ENCODE measurements around the gene ZBTB1. TPM values are rescaled to one million over a fixed set of nuclear protein-coding genes. Genes with fewer than 3 reads are reported as not detected.
A peak's percentile ranks its signal among the peaks of the same experiment; 100 is the strongest.

Gene ZBTB1
- 10 to 100 TPM; 34.7 to 34.8 TPM for total RNA-seq
- long read RNA-seq, donor 1, partial matches to known transcripts = 8 of 15 reads
- long read RNA-seq, donor 1, other reads (novel, unspliced or antisense) = 7 of 15 reads
- long read RNA-seq, donor 2, partial matches to known transcripts = 9 of 12 reads
- long read RNA-seq, donor 2, other reads (novel, unspliced or antisense) = 3 of 12 reads

GRCh38 chr14:64504310-64504896 is at the start of gene ZBTB1:
Gene ZBTB1 (plus strand): TSS chr14:64504770. CDS start chr14:64521505, 16,735 bp downstream.
- peak; percentile 96 for DNase-seq (ENCODE audit: low spot score)
- intact Hi-C loops (cut with DNase I) = no loop called here

DNA sequence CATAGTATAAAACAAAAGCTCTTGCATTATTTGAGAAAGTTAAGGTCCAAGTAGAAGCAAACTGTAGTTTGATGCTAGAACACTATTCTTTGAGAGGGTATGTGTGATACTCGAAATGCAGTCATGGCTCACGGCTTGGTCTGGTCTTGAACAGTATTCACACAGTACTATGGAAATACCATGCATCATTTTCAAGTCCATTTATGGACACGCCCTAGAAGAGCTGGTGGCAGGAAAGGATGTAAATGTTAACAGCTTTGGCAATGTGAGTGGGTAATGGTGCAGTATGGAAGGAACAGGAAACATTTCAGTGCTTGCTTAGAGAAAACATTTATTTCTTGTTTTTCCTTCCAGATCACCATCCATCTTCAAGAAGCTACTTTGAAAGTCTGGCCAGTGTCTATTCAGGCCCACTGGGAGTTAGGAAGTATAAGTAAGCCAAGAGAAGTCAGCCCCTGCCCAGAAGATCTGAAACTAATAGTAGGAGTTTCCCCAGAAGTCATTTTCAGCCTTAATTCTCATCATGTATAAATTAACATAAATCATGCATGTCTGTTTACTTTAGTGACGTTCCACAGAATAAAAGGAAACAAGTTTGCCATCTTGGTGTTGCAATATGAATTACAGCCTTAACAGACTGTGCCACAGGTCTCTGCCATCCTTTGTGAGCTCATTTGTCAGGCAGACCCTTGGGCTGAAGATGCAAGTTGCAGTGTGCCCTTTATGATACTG is 45.0 kb upstream of the ZBTB1 start:
- intact Hi-C loops (cut with DNase I) = loop anchor here in 1 of 2 donors (10.0 kb wide), 1 partner anchor 115 kb away; no protein-coding TSS in a partner anchor
- no peak for DNase-seq (ENCODE audit: low spot score)

DNA sequence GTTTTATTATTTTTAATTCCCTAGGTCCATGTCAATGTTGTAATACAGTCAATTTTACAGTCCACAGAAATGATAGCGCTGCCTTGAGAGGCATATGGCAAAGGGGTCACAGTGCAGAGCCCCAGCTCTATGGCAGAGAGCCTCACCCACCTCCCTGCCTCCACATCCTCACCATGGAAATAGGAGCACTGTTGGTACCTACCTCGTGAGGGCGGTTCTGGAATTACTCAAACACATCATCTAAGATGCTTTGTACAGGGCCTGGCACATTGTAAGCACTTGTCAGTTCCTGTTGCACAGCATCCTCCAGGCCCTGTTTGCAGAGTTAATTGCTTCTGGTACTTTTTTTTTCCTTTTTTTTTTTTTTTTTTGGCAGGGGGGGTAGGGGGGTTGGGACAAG is 43.3 kb upstream of the ZBTB1 start:
- DNase-seq (ENCODE audit: low spot score) = no peak
- intact Hi-C loops (cut with DNase I) = loop anchor here in 1 of 2 donors (10.0 kb wide), 1 partner anchor 116 kb away; no protein-coding TSS in a partner anchor

DNA sequence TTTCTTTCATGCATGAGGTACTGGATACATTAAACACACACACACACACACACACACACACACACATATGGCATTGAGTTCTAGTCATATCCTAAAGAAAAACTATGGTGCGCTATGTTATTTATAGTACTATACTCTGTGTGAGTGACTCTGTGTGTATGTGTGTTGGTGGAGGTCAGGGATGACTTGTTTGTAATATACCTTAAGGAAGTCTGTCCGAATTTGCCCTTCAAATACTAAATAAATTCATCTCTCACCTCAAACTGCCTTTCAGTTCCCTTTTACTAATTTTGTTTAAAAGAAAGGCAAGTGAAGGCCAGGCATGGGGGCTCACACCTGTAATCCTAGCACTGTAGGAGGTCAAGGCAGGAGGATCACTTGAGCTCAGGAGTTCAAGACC is 41.4 kb upstream of the ZBTB1 start:
- intact Hi-C loops (cut with DNase I) = loop anchor here in 1 of 2 donors (10.0 kb wide), 1 partner anchor 118 kb away; no protein-coding TSS in a partner anchor
- no peak for DNase-seq (ENCODE audit: low spot score)

- intact Hi-C loops (cut with DNase I) = loop anchor here in 1 of 2 donors (10.0 kb wide), 1 partner anchor 119 kb away; no protein-coding TSS in a partner anchor
Observed at GRCh38 chr14:64463873-64464272, 40.7 kb upstream of the ZBTB1 start.

DNA sequence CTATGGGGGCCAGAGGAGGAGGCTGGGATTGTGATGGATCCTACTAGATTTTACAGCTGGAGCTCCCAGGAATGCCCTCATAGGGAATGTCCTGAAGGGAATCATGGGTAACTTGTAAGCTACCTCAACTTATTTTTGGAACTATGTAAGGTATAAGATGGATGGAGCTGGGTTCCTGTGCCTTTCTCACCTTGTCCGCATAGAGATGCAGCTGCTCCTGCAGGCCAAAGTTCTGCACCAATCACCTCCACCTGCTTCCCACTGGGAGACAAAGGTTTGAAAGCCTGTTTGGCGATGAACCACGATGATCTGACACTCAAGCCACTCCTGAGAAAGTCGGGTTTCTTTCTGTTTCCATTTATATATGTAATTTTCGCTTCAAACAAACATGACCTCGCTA is 39.9 kb upstream of the ZBTB1 start:
- intact Hi-C loops (cut with DNase I) = loop anchor here in 1 of 2 donors (10.0 kb wide), 1 partner anchor 120 kb away; no protein-coding TSS in a partner anchor
- no peak for DNase-seq (ENCODE audit: low spot score)

More at GRCh38 chr14:64463873-64464272, 40.7 kb upstream of the ZBTB1 start:
- DNase-seq (ENCODE audit: low spot score) = no peak

DNA sequence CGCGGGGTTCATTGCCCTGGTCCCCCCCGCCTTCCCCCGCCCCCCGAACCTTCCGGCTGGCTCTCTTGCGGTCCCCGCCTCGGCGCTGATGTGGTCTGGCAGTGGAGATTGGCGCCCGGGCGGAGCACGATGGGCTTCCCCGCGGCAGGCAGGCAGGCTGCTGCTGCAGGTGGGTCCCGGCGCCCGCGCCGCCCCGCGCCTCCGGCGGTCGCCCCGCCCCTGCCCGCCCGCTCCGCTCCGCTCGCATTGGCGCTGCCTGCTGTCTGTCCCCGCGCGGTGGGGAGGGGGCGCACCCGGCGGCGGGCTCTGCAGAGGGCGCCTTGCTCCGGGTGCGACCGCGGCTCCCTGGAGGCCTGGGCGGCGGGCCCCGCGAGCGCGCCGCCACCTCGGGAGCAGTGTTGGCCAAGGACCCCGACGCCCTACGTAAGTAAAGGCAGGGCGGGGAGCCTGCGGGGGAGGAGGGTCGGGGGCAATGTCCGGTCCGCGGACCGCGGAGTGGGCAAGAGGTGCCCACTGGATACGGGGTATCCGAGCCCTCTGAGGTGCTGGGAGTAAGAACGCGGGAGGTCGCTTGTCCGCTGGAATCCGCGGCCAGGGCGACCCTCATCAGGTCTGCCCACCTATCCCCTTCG is 39.3 kb upstream of the ZBTB1 start, which contains the start of gene AKAP5:
Gene AKAP5 (plus strand): TSS at position 309 of the 632 bp plus-strand sequence. CDS start 2,896 bp downstream, outside the sequence.
- no peak for DNase-seq (ENCODE audit: low spot score)
- intact Hi-C loops (cut with DNase I) = loop anchor here in 1 of 2 donors (10.0 kb wide), 1 partner anchor 121 kb away; no protein-coding TSS in a partner anchor

DNA sequence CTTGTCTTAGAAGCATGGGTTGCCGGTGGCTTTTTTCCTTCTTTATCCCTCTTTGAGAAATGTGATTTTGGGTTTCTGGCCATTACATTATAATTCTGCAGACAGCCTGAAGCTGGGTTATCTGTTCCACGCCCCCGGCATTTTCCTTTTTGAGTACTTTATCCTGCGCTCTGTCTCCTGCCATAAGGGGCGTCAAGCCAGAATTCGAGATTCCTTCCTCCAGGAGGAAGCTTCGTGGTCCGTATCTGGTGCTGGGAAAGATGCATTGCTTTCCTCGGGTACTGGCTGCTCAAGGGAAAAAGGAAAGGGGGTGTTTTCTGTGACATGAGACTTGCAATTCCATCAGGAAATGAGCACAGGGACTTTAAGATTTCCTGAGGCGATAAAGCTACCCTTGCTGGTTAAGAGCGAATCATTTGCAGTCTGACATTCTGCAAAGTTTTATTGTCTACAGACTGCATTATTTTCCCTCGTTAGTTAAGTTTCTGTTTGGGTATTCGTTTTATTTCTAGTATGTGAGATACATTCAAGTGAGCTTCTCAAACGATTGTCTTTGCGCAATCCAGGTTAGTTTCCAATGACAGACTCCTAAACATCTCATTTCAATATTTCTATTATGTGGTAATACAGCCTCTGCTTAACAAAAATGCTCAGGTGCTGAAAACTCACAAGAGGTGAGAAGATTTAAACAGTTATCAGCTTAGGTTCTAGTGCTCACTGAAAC is 38.6 kb upstream of the ZBTB1 start:
- intact Hi-C loops (cut with DNase I) = loop anchor here in 1 of 2 donors (10.0 kb wide), 1 partner anchor 121 kb away; no protein-coding TSS in a partner anchor
- no peak for DNase-seq (ENCODE audit: low spot score)

DNA sequence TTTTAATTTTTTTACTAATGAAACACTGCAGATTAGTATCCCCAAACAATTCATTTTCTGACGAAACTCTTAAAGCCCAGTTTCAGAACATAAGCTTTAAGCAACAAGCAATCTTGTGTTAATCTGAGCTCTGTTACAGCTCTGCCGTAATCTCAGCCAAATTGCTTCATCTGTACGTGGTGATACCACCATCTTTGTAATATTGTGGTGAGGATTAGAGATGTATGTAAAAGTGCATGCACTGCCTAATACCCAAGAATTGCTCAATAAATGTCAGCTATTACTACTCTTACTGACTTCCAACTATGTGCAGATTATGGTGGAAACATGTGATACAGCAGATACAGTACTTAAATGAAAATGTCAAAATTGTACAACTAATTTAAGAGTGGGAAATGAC is 37.5 kb upstream of the ZBTB1 start:
- intact Hi-C loops (cut with DNase I) = loop anchor here in 1 of 2 donors (10.0 kb wide), 1 partner anchor 122 kb away; no protein-coding TSS in a partner anchor
- DNase-seq (ENCODE audit: low spot score) = no peak

DNA sequence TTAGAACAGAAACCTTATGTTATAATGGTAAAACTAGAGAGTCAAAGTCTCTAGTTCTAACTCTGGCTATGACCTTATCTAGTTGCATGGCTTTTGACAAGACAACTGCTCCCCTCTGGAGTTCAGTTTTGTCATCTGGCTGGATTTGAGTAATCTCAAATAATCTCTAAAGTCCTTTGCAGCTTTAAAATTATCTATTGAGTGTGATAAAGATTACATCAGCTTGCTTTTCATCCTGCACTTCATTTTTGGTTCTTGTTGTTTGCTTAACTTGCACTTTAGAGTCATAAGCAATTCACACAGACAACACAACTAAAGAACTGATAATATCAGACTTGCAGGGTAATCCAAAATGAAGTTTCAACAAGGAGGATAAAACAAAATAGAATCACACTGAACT is 37.0 kb upstream of the ZBTB1 start:
- no peak for DNase-seq (ENCODE audit: low spot score)
- intact Hi-C loops (cut with DNase I) = loop anchor here in 1 of 2 donors (10.0 kb wide), 1 partner anchor 123 kb away; no protein-coding TSS in a partner anchor

DNA sequence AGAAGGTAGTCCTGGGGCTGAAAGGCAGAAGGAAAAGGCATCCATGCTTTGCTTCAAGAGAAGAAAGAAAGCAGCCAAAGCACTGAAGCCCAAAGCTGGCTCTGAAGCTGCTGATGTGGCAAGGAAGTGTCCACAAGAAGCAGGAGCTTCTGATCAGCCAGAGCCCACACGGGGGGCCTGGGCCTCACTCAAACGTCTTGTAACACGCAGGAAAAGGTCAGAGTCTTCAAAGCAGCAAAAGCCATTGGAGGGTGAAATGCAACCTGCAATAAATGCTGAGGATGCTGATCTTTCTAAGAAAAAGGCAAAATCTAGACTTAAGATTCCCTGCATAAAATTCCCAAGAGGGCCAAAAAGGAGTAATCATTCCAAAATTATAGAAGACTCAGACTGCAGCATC is 36.1 kb upstream of the ZBTB1 start:
- DNase-seq (ENCODE audit: low spot score) = no peak
- intact Hi-C loops (cut with DNase I) = loop anchor here in 1 of 2 donors (10.0 kb wide), 1 partner anchor 124 kb away; no protein-coding TSS in a partner anchor

DNA sequence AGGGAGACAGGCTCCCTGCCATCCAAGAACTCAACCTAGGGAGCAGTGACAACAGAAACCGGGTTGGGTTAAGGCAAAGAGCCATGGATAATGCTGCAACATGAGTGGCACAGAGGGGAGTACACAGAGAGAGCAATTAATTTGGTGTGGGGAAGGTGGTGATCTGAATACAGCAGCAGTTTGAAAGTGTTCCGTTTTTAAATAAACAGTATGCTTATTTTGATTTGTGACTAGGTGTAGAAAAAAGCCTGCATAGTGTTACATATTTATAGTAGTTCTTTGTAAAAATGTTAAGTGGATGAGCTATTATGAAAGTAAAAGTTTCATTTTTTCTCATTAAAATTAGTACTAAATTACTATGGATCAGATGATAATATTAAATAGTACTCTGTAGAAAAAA is 30.5 kb upstream of the ZBTB1 start:
- no peak for DNase-seq (ENCODE audit: low spot score)
- intact Hi-C loops (cut with DNase I) = loop anchor here (10.0 kb wide), 2 partner anchors 49 to 129 kb away; no protein-coding TSS in a partner anchor

- no peak for DNase-seq (ENCODE audit: low spot score)
- intact Hi-C loops (cut with DNase I) = loop anchor here (10.0 kb wide), 2 partner anchors 50 to 130 kb away; no protein-coding TSS in a partner anchor
Observed at GRCh38 chr14:64474698-64475097, 29.9 kb upstream of the ZBTB1 start.

DNA sequence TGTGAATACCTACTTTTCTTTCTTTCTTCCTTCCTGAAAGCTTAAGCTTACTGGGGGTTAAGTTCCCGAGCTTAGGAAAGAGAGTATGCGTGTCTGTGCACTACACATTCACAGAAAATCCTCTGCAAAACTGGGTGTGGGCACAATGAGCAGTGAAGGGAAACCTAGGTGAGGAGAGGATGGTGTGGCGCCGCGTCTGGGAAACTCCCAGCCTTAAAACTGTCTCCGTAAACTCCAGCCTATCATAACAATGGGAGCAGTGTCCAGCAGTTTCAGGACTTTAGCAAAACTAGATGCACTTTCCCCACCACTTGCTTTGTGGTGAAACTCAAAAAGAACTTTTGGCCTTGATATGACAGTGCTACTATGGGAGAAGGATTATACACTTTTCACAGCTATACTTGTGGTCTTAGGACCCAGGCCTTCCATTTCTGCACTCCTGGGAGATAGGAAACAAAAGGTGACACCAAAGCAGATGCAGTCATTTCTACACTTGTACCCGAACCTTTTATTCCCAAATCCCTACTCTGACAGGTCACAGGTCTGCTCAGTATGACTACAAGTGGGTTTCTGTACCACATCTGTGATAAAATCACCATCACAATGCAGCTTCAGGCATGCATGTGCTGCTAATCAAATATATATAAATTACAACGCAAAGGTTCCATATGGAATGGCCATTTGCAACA is 28.8 kb upstream of the ZBTB1 start:
- intact Hi-C loops (cut with DNase I) = loop anchor here (10.0 kb wide), 2 partner anchors 51 to 131 kb away; no protein-coding TSS in a partner anchor

DNA sequence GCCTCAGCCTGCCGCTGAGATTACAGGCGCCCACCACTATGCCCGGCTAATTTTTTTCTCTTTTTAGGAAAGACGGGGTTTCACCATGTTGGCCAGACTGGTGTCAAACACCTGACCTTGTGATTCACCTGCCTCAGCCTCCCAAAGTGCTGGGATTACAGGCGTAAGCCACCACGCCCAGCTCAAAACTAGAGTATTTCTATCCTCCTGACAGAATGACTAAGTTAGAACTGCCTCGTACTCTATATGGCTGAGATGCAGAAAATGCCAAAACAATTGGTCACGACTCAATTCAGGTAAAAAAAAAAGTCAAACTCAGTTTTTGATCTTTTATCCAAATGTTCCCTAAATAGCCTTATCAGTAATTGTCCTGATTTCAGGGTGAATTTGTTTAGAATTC is 28.1 kb upstream of the ZBTB1 start:
- intact Hi-C loops (cut with DNase I) = loop anchor here (10.0 kb wide), 2 partner anchors 52 to 132 kb away; no protein-coding TSS in a partner anchor
- DNase-seq (ENCODE audit: low spot score) = no peak

More for the DNA sequence above, 28.8 kb upstream of the ZBTB1 start:
- no peak for DNase-seq (ENCODE audit: low spot score)

DNA sequence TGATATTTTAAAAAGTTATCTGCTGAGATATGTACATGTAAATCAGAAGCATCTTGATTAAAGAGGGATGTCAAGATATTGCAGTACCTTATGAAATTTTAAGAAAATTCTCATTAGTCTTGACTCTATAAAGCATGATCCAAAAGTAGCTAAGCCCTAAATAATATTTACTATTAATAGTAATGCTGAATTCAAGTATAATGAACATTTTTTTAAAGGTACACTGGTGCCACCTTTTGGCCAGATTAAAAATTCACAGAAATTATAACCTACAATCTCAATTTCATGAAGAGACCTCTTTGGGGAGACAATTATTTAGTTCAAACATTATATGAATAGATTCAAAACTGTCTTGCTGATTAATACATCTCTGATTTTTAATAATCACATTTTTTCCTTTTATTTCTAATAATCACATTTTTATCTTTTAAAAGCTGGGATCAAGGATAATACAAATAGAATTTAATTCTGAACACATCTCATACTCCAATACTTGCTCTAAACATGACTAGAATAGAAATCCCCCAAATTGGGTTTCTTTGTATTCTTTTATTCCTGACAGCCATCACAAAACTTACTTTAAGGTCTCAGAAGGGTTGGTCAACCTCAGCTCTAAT is 25.8 kb upstream of the ZBTB1 start:
- intact Hi-C loops (cut with DNase I) = loop anchor here (10.0 kb wide), 2 partner anchors 54 to 134 kb away; no protein-coding TSS in a partner anchor

GRCh38 chr14:64488590-64489099 is 15.9 kb upstream of the ZBTB1 start:
- DNase-seq (ENCODE audit: low spot score) = no peak
- intact Hi-C loops (cut with DNase I) = no loop called here

More for the DNA sequence above, 25.8 kb upstream of the ZBTB1 start:
- no peak for DNase-seq (ENCODE audit: low spot score)

Measured in posterior vena cava (tissue), 2 donors.